GM12865 (cell line): ENCODE measurements around the gene GLRA2.

Experiments
- DNase-seq: peaks from one replicate; pipeline ENCODE4 v3.0.0; 2010; ENCODE audit warnings: low read depth
- H3K4me3 ChIP-seq: 2 replicates; pipeline ENCODE4 v1.5.1; 2011; ENCODE audit warnings: mild to moderate bottlenecking, low read depth, low read length, control low read depth
- TF ChIP-seq, protein P1 (sequence below): IDR thresholded peaks from 2 replicates; pipeline ENCODE4 v1.5.1; 2011; ENCODE audit warnings: low read length, control low read depth, low read depth, inconsistent platforms; ENCODE audit not compliant: insufficient read depth; ENCODE audit errors: missing control alignments

The GLRA2 gene

GRCh38 chrX:14718403-14718802 is 189.1 kb downstream of the GLRA2 start:
- no peak for DNase-seq
- no peak overlapping the region for H3K4me3 ChIP-seq
- TF ChIP-seq, protein P1, sequence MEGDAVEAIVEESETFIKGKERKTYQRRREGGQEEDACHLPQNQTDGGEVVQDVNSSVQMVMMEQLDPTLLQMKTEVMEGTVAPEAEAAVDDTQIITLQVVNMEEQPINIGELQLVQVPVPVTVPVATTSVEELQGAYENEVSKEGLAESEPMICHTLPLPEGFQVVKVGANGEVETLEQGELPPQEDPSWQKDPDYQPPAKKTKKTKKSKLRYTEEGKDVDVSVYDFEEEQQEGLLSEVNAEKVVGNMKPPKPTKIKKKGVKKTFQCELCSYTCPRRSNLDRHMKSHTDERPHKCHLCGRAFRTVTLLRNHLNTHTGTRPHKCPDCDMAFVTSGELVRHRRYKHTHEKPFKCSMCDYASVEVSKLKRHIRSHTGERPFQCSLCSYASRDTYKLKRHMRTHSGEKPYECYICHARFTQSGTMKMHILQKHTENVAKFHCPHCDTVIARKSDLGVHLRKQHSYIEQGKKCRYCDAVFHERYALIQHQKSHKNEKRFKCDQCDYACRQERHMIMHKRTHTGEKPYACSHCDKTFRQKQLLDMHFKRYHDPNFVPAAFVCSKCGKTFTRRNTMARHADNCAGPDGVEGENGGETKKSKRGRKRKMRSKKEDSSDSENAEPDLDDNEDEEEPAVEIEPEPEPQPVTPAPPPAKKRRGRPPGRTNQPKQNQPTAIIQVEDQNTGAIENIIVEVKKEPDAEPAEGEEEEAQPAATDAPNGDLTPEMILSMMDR, result no peak

DNA sequence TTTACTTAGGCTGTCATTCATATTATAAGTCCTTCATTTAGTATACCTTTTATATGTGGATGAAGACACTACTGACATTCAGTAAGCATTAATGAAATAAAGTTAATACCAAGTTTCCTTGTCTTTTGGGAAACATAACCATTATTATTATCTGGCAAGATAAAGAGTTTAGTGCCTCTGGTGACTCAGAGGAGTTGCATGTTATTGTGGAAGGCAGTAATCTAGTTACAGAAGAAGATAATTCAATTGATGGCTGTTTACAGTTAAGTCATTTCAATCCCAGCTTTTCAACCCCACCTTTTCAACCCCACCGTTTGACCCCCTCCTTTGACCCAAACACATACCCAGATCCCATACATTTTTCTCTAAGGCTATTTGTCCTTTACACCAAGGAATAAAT is 199.7 kb downstream of the GLRA2 start:
- DNase-seq, result no peak
- TF ChIP-seq, protein P1, result no peak
- H3K4me3 ChIP-seq, result no peak overlapping the region

DNA sequence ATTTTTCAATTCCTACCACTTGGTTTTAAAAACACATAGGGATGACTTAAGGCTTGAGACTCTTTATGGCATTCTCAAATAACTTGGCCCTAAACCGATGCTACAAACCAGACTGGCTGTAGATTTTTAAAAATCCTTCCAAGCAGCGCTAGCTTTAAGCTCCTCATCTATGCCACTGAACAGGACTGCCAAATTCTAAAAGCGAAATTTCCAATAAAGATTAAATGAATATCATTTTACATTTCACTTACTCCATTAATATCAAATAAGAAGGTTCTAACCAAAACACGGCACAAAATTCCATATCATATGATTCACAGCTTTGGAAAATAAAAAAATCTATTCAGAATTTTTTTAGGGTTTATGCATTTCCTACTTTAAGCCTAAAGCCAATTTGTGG is 209.3 kb downstream of the GLRA2 start:
- TF ChIP-seq, protein P1, result no peak
- DNase-seq, result no peak
- no peak overlapping the region for H3K4me3 ChIP-seq

DNA sequence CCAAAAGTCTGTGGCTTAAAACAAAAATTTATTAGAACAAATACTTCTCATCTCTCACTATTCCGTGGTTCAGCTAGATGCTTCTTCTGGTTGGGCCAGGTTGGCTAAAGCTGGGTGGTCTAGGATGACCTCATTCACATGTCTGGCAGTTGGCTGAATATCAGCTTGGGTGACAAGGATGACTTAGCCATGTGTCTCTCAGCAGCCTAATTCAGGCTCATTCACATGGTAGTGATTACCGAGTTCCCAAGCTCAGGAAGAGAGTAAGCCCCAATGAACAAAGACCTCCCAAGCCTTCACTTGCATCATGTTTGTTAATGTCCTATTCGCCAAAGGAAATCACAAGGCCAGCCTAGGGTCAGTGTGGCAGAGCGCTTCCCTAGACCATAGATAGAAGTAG is 224.1 kb downstream of the GLRA2 start:
- TF ChIP-seq, protein P1, result no peak
- H3K4me3 ChIP-seq, result no peak overlapping the region
- DNase-seq, result no peak

DNA sequence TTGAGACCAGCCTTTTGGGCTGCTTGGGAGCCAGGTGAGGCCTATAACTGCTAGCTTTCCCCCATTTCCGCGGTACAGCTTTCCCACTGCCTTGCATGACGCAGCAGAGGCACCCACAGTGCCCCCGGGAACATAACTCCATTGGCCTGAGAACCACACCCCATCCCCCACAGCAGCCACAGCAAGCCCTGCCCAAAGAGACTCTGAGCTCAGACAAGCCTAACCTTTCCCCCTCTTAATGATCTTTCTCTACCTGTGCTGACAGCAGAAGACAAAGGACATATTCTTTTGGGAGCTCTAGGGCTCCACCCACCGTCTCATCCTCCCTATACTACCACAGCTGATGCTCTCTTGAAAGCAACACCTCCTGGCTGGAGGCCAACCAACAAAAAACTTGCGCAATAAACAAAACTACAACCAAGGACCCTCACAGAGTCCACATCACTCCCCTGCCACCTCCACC is 228.7 kb downstream of the GLRA2 start:
- TF ChIP-seq, protein P1, result no peak
- H3K4me3 ChIP-seq, result no peak overlapping the region

GRCh38 chrX:14775416-14775815 is 246.1 kb downstream of the GLRA2 start:
- no peak overlapping the region for H3K4me3 ChIP-seq
- no peak for DNase-seq
- TF ChIP-seq, protein P1, result no peak

More for the DNA sequence above, 228.7 kb downstream of the GLRA2 start:
- no peak for DNase-seq

DNA sequence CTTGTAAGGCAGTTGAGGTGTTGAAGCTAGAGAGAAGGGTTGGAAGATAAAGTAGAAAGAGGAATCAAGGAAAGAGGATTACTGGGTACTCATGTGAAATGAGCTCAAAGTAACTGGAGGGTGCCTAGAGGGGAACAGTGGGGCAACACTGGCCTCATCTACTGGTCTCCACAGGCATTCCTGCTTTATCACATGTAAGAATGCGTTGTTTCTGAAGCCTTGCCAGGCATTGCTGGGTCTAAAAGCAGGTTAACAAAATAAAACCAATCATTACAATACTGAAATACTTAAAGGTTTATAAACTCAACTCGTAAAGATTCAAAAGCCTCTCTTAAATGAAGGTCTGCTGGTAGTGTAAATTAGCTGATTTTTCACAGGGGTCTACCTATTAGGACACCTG is 247.6 kb downstream of the GLRA2 start:
- TF ChIP-seq, protein P1, result no peak
- no peak for DNase-seq
- no peak overlapping the region for H3K4me3 ChIP-seq
